IMR-90 (cell line): Measurements from ENCODE around the gene CDH2. TPM values are rescaled to one million over a fixed set of nuclear protein-coding genes. Genes with fewer than 3 reads are reported as not detected.

ENCODE experiments used
- ATAC-seq: fragments of 200-7000 bp; cut with Tn5 transposase; 2 replicates; pipeline ENCODE4 v1.9.1; 2020; ENCODE audit warnings: low read depth, mild to moderate bottlenecking, moderate library complexity
- BruUV-seq: library from RNA; stranded (reverse); fragments of 400-500 nt; replicated peaks from 2 replicates; lab custom pipeline; 2021; lab: Mats Ljungman, UMichigan
- CTCF ChIA-PET: fragments of 300-600 bp; formaldehyde crosslinking; extraction: SDS; loops from one replicate; lab custom pipeline; 2021; ENCODE audit warnings: antibody characterized with exemption; lab: Yijun Ruan, JAX
- POLR2A ChIA-PET: fragments of 300-600 bp; sonication (Branson Sonifier 250); formaldehyde crosslinking; loops from one replicate; lab custom pipeline; 2022; ENCODE audit warnings: antibody characterized with exemption; ENCODE audit not compliant: unreplicated experiment; lab: Charles Lee
- DNase-seq: peaks from one replicate; pipeline ENCODE4 v3.0.0; 2013
- H2AFZ ChIP-seq: replicated peaks from 2 replicates; pipeline ENCODE3; 2013; ENCODE audit warnings: low read length, mild to moderate bottlenecking; ENCODE audit not compliant: poor library complexity
- H2AK5ac ChIP-seq: 2 replicates; pipeline ENCODE4 v1.6.1; 2013; ENCODE audit warnings: low read depth, low read length, inconsistent platforms
- H2AK9ac ChIP-seq: replicated peaks from 2 replicates; pipeline ENCODE3; 2013; ENCODE audit warnings: mild to moderate bottlenecking, low read depth, low read length, moderate library complexity; ENCODE audit not compliant: poor library complexity
- H2BK120ac ChIP-seq: 2 replicates; pipeline ENCODE4 v1.6.1; 2013; ENCODE audit warnings: low read depth, low read length, inconsistent platforms
- H2BK15ac ChIP-seq: 3 replicates; pipeline ENCODE4 v1.6.1; 2013; ENCODE audit warnings: low read depth, low read length, inconsistent platforms
- H2BK20ac ChIP-seq: 2 replicates; pipeline ENCODE4 v1.6.1; 2013; ENCODE audit warnings: low read depth, mild to moderate bottlenecking, inconsistent platforms, low read length, moderate library complexity
- H2BK5ac ChIP-seq: 2 replicates; pipeline ENCODE4 v1.6.1; 2013; ENCODE audit warnings: mild to moderate bottlenecking, low read depth, low read length, inconsistent platforms; ENCODE audit not compliant: poor library complexity, severe bottlenecking
- H3K14ac ChIP-seq: replicated peaks from 2 replicates; pipeline ENCODE4 v1.6.1; 2013; ENCODE audit warnings: low read depth, low read length, inconsistent platforms
- H3K18ac ChIP-seq: 2 replicates; pipeline ENCODE4 v1.6.1; 2013; ENCODE audit warnings: low read depth, low read length, control low read depth
- H3K23ac ChIP-seq: 2 replicates; pipeline ENCODE4 v1.6.1; 2013; ENCODE audit warnings: low read depth, low read length, inconsistent platforms
- H3K27ac ChIP-seq: 2 replicates; pipeline ENCODE4 v1.5.1; 2013; ENCODE audit warnings: mild to moderate bottlenecking, control low read depth, low read length; ENCODE audit not compliant: insufficient read depth
- H3K27me3 ChIP-seq: 2 replicates; pipeline ENCODE4 v1.6.1; 2013; ENCODE audit warnings: low read length; ENCODE audit not compliant: control insufficient read depth, insufficient read depth
- H3K36me3 ChIP-seq: 2 replicates; pipeline ENCODE4 v1.6.1; 2013; ENCODE audit warnings: low read length, mixed read lengths; ENCODE audit not compliant: control insufficient read depth, insufficient read depth
- H3K4ac ChIP-seq: 2 replicates; pipeline ENCODE4 v1.6.1; 2013; ENCODE audit warnings: low read depth, low read length, inconsistent platforms
- H3K4me1 ChIP-seq: 2 replicates; pipeline ENCODE4 v1.6.1; 2013; ENCODE audit warnings: low read length, mixed read lengths; ENCODE audit not compliant: control insufficient read depth, insufficient read depth
- H3K4me2 ChIP-seq: 2 replicates; pipeline ENCODE4 v1.6.1; 2013; ENCODE audit warnings: low read depth, mild to moderate bottlenecking, control low read depth, low read length, moderate library complexity
- H3K4me3 ChIP-seq: 2 replicates; pipeline ENCODE4 v1.5.1; 2013; ENCODE audit warnings: low read depth, mild to moderate bottlenecking, control low read depth, low read length, moderate library complexity; ENCODE audit not compliant: insufficient read depth
- H3K56ac ChIP-seq: 2 replicates; pipeline ENCODE4 v1.6.1; 2013; ENCODE audit warnings: low read length, inconsistent platforms; ENCODE audit not compliant: insufficient read depth; ENCODE audit errors: extremely low read depth
- H3K79me1 ChIP-seq, 2 experiments: 2 replicates each; pipeline ENCODE4 v1.6.1; 2013; ENCODE audit warnings: low read length in 2 of 2, inconsistent platforms in 1 of 2, low read depth in 1 of 2
- H3K9ac ChIP-seq: 2 replicates; pipeline ENCODE4 v1.6.1; 2013; ENCODE audit warnings: low read depth, low read length, control low read depth
- H3K9me1 ChIP-seq: 2 replicates; pipeline ENCODE4 v1.6.1; 2013; ENCODE audit warnings: low read length, inconsistent platforms; ENCODE audit not compliant: insufficient read depth
- H3K9me3 ChIP-seq: 2 replicates; pipeline ENCODE4 v1.6.1; 2013; ENCODE audit warnings: low read length; ENCODE audit not compliant: control insufficient read depth, insufficient read depth
- H4K20me1 ChIP-seq: 2 replicates; pipeline ENCODE4 v1.6.1; 2013; ENCODE audit warnings: low read length, inconsistent platforms; ENCODE audit not compliant: insufficient read depth
- H4K5ac ChIP-seq: 2 replicates; pipeline ENCODE4 v1.6.1; 2013; ENCODE audit warnings: mild to moderate bottlenecking, low read depth, low read length, control low read depth
- H4K8ac ChIP-seq, 2 experiments: 2 replicates each; pipeline ENCODE4 v1.6.1; 2013; ENCODE audit warnings: low read depth in 2 of 2, low read length in 2 of 2, control low read depth in 1 of 2, inconsistent platforms in 1 of 2
- H4K91ac ChIP-seq: 2 replicates; pipeline ENCODE4 v1.6.1; 2013; ENCODE audit warnings: low read depth, low read length, inconsistent platforms; ENCODE audit not compliant: insufficient read depth
- BHLHE40 ChIP-seq: fragments of 150-350 bp; IDR thresholded peaks from 2 replicates; pipeline ENCODE4 v1.6.1; 2016; ENCODE audit warnings: mild to moderate bottlenecking, low read depth, low read length
- CEBPB ChIP-seq: IDR thresholded peaks from 2 replicates; pipeline ENCODE4 v1.6.1; 2012; ENCODE audit warnings: low read depth, low read length, improper control_type of control experiment
- CHD1 ChIP-seq: IDR thresholded peaks from 2 replicates; pipeline ENCODE4 v1.6.1; 2012; ENCODE audit warnings: low read depth, low read length, improper control_type of control experiment
- FOS ChIP-seq: fragments of 150-350 bp; IDR thresholded peaks from 2 replicates; pipeline ENCODE4 v1.6.1; 2016; ENCODE audit warnings: low read depth, low read length
- MAZ ChIP-seq: IDR thresholded peaks from 2 replicates; pipeline ENCODE4 v1.6.1; 2012; ENCODE audit warnings: low read depth, mild to moderate bottlenecking, low read length, improper control_type of control experiment, moderate library complexity, borderline replicate concordance
- MXI1 ChIP-seq: IDR thresholded peaks from 2 replicates; pipeline ENCODE4 v1.6.1; 2012; ENCODE audit warnings: low read depth, mild to moderate bottlenecking, low read length, moderate library complexity, borderline replicate concordance
- NFE2L2 ChIP-seq: fragments of 150-350 bp; IDR thresholded peaks from 2 replicates; pipeline ENCODE4 v1.6.1; 2016; ENCODE audit warnings: low read depth, mild to moderate bottlenecking, low read length
- POLR2A ChIP-seq: IDR thresholded peaks from 2 replicates; pipeline ENCODE4 v1.6.1; 2012; ENCODE audit warnings: mild to moderate bottlenecking, low read depth, low read length
- RAD21 ChIP-seq: IDR thresholded peaks from 2 replicates; pipeline ENCODE4 v1.6.1; 2012; ENCODE audit warnings: low read length, improper control_type of control experiment
- RCOR1 ChIP-seq: IDR thresholded peaks from 2 replicates; pipeline ENCODE4 v1.6.1; 2012; ENCODE audit warnings: mild to moderate bottlenecking, low read length, improper control_type of control experiment; ENCODE audit not compliant: insufficient replicate concordance
- RFX5 ChIP-seq: IDR thresholded peaks from 2 replicates; pipeline ENCODE4 v1.8.0; 2012; ENCODE audit warnings: low read depth, mild to moderate bottlenecking, low read length, moderate library complexity
- WGBS, 2 experiments: methylation state at CpG; one replicate each; pipeline versions ENCODE4 v1.1.5 to v1.1.7; 2013; ENCODE audit warnings: missing lambda C conversion rate in 2 of 2; ENCODE audit not compliant: insufficient read length in 1 of 2; ENCODE audit errors: extremely low coverage in 2 of 2; 5-methylcytosine and 5-hydroxymethylcytosine counted together
- dilution Hi-C: fragments of 300-500 bp; cut with HindIII; formaldehyde crosslinking; loops from one replicate; pipeline ENCODE4 v1.14.3; 2018; ENCODE audit warnings: low sequenced_read_pairs; ENCODE audit not compliant: unreplicated experiment
- in situ Hi-C: fragments of 300-500 bp; cut with MboI; formaldehyde crosslinking; loops from 3 replicates; pipeline ENCODE4 v1.14.3; 2019; ENCODE audit warnings: low sequenced_read_pairs, inconsistent platforms, mixed read lengths
- intact Hi-C: fragments of 100-400 bp; cut with micrococcal nuclease; formaldehyde crosslinking; loops from 2 replicates; pipeline ENCODE4 v1.10.0; 2022
- polyA plus RNA-seq, 3 experiments: library from polyadenylated mRNA; depleted of rRNA; stranded (reverse); fragments of >200 nt; gene quantifications; 2 replicates each; pipeline ENCODE4 v1.2.3, GENCODE V29; 2012; ENCODE audit warnings: low replicate concordance in 1 of 3
- total RNA-seq: library from RNA; depleted of rRNA; stranded (reverse); fragments of >200 nt; gene quantifications from 2 replicates; pipeline ENCODE4 v1.2.3, GENCODE V29; 2012
- TF ChIP-seq, protein P1 (sequence below): fragments of 150-350 bp; IDR thresholded peaks from 2 replicates; pipeline ENCODE4 v1.6.1; 2016; ENCODE audit warnings: low read depth, mild to moderate bottlenecking, low read length, moderate library complexity, borderline replicate concordance
- TF ChIP-seq, protein P2 (sequence below): conservative IDR thresholded peaks from 2 replicates; pipeline ENCODE4 v1.5.1; 2012; ENCODE audit warnings: mild to moderate bottlenecking, low read depth, low read length, improper control_type of control experiment

Gene CDH2
- total and polyA plus RNA-seq, 2 of the 4 experiments (the other 2 are of a cell fraction), result 55.6 to 111 TPM

DNA sequence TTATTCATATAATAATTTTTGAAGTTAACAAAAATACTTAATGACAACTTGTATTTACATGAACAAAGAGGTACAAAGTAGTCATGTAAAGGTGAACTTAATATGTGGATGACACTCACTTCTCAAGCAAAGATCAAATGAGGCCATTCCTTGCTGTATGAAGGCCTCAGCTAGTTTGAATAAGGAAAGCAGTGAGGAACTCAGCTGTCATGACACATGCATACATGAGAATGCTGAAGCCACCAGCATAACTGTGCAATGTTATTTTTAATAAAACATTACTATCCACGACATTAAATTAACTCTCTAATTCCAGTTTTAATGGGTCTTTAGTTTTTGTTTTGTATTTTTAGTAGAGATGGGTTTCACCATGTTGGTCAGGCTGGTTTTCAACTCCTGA is 102.9 kb downstream of the CDH2 start:
- WGBS, 2 experiments, result no CpG with 5 or more reads among the region's 1 CpG
- peaks cover 10 to 34% of the 10 kb centered on the region in 2 experiments; a peak in 3 of 4 replicates for H3K79me1 ChIP-seq
- H3K4me3 ChIP-seq, result no peak overlapping the region
- no peak overlapping the region for H3K4ac ChIP-seq
- H3K4me2 ChIP-seq, result no peak overlapping the region
- H3K18ac ChIP-seq, result no peak overlapping the region
- ATAC-seq (no peak), DNase-seq (no peak)
- no peak overlapping the region for H4K8ac ChIP-seq
- in situ Hi-C loops (no loop called here), intact Hi-C loops (no loop called here), dilution Hi-C loops (no loop called here)
- TF ChIP-seq RAD21 (no peak), RCOR1 (no peak), BHLHE40 (no peak), RFX5 (no peak), FOS (no peak), CEBPB (no peak), NFE2L2 (no peak), CHD1 (no peak), MAZ (no peak), MXI1 (no peak), POLR2A (no peak)
- TF ChIP-seq, protein P1, sequence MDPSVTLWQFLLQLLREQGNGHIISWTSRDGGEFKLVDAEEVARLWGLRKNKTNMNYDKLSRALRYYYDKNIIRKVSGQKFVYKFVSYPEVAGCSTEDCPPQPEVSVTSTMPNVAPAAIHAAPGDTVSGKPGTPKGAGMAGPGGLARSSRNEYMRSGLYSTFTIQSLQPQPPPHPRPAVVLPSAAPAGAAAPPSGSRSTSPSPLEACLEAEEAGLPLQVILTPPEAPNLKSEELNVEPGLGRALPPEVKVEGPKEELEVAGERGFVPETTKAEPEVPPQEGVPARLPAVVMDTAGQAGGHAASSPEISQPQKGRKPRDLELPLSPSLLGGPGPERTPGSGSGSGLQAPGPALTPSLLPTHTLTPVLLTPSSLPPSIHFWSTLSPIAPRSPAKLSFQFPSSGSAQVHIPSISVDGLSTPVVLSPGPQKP, result no peak
- TF ChIP-seq, protein P2, sequence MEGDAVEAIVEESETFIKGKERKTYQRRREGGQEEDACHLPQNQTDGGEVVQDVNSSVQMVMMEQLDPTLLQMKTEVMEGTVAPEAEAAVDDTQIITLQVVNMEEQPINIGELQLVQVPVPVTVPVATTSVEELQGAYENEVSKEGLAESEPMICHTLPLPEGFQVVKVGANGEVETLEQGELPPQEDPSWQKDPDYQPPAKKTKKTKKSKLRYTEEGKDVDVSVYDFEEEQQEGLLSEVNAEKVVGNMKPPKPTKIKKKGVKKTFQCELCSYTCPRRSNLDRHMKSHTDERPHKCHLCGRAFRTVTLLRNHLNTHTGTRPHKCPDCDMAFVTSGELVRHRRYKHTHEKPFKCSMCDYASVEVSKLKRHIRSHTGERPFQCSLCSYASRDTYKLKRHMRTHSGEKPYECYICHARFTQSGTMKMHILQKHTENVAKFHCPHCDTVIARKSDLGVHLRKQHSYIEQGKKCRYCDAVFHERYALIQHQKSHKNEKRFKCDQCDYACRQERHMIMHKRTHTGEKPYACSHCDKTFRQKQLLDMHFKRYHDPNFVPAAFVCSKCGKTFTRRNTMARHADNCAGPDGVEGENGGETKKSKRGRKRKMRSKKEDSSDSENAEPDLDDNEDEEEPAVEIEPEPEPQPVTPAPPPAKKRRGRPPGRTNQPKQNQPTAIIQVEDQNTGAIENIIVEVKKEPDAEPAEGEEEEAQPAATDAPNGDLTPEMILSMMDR, result no peak
- no peak overlapping the region for H4K91ac ChIP-seq
- POLR2A ChIA-PET, result no interaction called here
- H3K27ac ChIP-seq, result no peak overlapping the region
- no peak overlapping the region for H2BK15ac ChIP-seq
- no peaks in the 10 kb centered on the region for H3K36me3 ChIP-seq
- H3K9me3 ChIP-seq, result no peaks in the 10 kb centered on the region
- no peak overlapping the region for H3K14ac ChIP-seq
- no peak overlapping the region for H4K5ac ChIP-seq
- peaks cover 4% of the 10 kb centered on the region; the same call in 1 of the 2 replicates for H3K9me1 ChIP-seq
- H2BK120ac ChIP-seq, result no peak overlapping the region
- H2BK5ac ChIP-seq, result no peak overlapping the region
- CTCF ChIA-PET, result no interaction called here
- no TSS peak for BruUV-seq
- no peak overlapping the region for H2AFZ ChIP-seq
- no peak overlapping the region for H3K9ac ChIP-seq
- H3K4me1 ChIP-seq, result peaks cover 12% of the 10 kb centered on the region
- no peak overlapping the region for H3K56ac ChIP-seq
- no peaks in the 10 kb centered on the region for H4K20me1 ChIP-seq
- no peaks in the 10 kb centered on the region for H3K27me3 ChIP-seq
- no peak overlapping the region for H3K23ac ChIP-seq
- H2BK20ac ChIP-seq, result no peak overlapping the region
- H2AK5ac ChIP-seq, result no peak overlapping the region
- no peak overlapping the region for H2AK9ac ChIP-seq
